HFFc6 (cell line): ENCODE results near the gene PLXNB1. TPM values are rescaled to one million over a fixed set of nuclear protein-coding genes. Genes with fewer than 3 reads are reported as not detected.
A peak's percentile ranks its signal among the peaks of the same experiment; 100 is the strongest.

ENCODE experiments used
- DNase-seq: peaks from one replicate; pipeline ENCODE4 v3.0.0-alpha.2; 2018
- H3K27ac Mint-ChIP-seq: 2 replicates; pipeline ENCODE4 v1.8.0; 2020; ENCODE audit warnings: mild to moderate bottlenecking, mixed read lengths
- H3K27me3 Mint-ChIP-seq: 2 replicates; pipeline ENCODE4 v1.8.0; 2021; ENCODE audit warnings: mild to moderate bottlenecking, moderate library complexity, mixed read lengths; ENCODE audit not compliant: insufficient read depth
- H3K36me3 Mint-ChIP-seq: 2 replicates; pipeline ENCODE4 v1.8.0; 2021; ENCODE audit warnings: low read depth, mixed read lengths
- H3K4me1 Mint-ChIP-seq: 2 replicates; pipeline ENCODE4 v1.8.0; 2020; ENCODE audit warnings: low read depth, mixed read lengths
- H3K4me3 Mint-ChIP-seq: 2 replicates; pipeline ENCODE4 v1.8.0; 2020; ENCODE audit warnings: mild to moderate bottlenecking, moderate library complexity, mixed read lengths
- H3K9me3 Mint-ChIP-seq: 2 replicates; pipeline ENCODE4 v1.8.0; 2020; ENCODE audit warnings: mild to moderate bottlenecking, mixed read lengths
- CTCF ChIP-seq: fragments of 200-600 bp; sonication (generic); IDR thresholded peaks from 2 replicates; pipeline ENCODE4 v1.5.0; 2021; ENCODE audit warnings: antibody characterized with exemption, mild to moderate bottlenecking
- total RNA-seq, 6 experiments: library from RNA; stranded (reverse); fragmentation: NEBNext Ultra II Directional; extraction: Animal tissue kit (Norgen Biotek cat#: 25700); gene quantifications; 2 replicates in 1 of 6; 3 replicates in 5 of 6; pipeline ENCODE4 v1.2.3, GENCODE V29; 2021

PLXNB1 gene
- total RNA-seq, 6 experiments from 2014 or later, result 11.1 to 15.5 (median 12.8) TPM

- Mint-ChIP-seq H3K27ac (no peak overlapping the region), H3K4me1 (no peaks in the 10 kb centered on the region), H3K36me3 (no peaks in the 10 kb centered on the region), H3K9me3 (no peaks in the 10 kb centered on the region), H3K27me3 (peaks cover 8% of the 10 kb centered on the region), H3K4me3 (no peak overlapping the region)
- DNase-seq, result no peak
- TF ChIP-seq CTCF, result no peak
These were observed 12.3 kb downstream of the PLXNB1 start for GRCh38 chr3:48417529-48418108.

GRCh38 chr3:48416546-48416945, 13.3 kb downstream of the PLXNB1 start:
- Mint-ChIP-seq H3K4me3 (no peak overlapping the region), H3K4me1 (no peaks in the 10 kb centered on the region), H3K27me3 (peaks cover 8% of the 10 kb centered on the region), H3K27ac (no peak overlapping the region), H3K36me3 (no peaks in the 10 kb centered on the region), H3K9me3 (no peaks in the 10 kb centered on the region)
- no peak for DNase-seq
- no peak for TF ChIP-seq CTCF

GRCh38 chr3:48416091-48416505, 13.8 kb downstream of the PLXNB1 start:
- no peaks in the 10 kb centered on the region for H3K4me1 Mint-ChIP-seq
- no peaks in the 10 kb centered on the region for H3K9me3 Mint-ChIP-seq
- no peak for DNase-seq
- H3K27me3 Mint-ChIP-seq, result peaks cover 7% of the 10 kb centered on the region
- no peak overlapping the region for H3K27ac Mint-ChIP-seq
- H3K4me3 Mint-ChIP-seq, result no peak overlapping the region; the same call in 1 of the 2 replicates
- no peak for TF ChIP-seq CTCF
- H3K36me3 Mint-ChIP-seq, result no peaks in the 10 kb centered on the region

GRCh38 chr3:48415251-48415953, 14.5 kb downstream of the PLXNB1 start:
- Mint-ChIP-seq H3K27me3 (peaks cover under 1% of the 10 kb centered on the region), H3K4me1 (no peaks in the 10 kb centered on the region), H3K36me3 (no peaks in the 10 kb centered on the region), H3K27ac (no peak overlapping the region), H3K9me3 (no peaks in the 10 kb centered on the region), H3K4me3 (no peak overlapping the region)
- DNase-seq, result no peak
- TF ChIP-seq CTCF, result peak; percentile 16; the same call in 1 of the 2 replicates

GRCh38 chr3:48414376-48415250, 15.3 kb downstream of the PLXNB1 start:
- H3K36me3 Mint-ChIP-seq, result no peaks in the 10 kb centered on the region
- no peaks in the 10 kb centered on the region; the same call in 1 of the 2 replicates for H3K27me3 Mint-ChIP-seq
- no peak overlapping the region for H3K27ac Mint-ChIP-seq
- TF ChIP-seq CTCF, result no peak
- DNase-seq, result no peak
- no peaks in the 10 kb centered on the region for H3K4me1 Mint-ChIP-seq
- no peaks in the 10 kb centered on the region for H3K9me3 Mint-ChIP-seq
- no peak overlapping the region for H3K4me3 Mint-ChIP-seq
